GM18907 (cell line): ENCODE data around the gene LAMTOR2.
"Not testable (repeated sequence)": the region's sequence is repeated elsewhere in the genome, so short reads cannot be mapped to it uniquely, and the experiment has no call there.

Source experiments
- ATAC-seq: cut with Tn5 transposase; IDR thresholded peaks from one replicate; pipeline ENCODE4 v1.9.1; 2021; ENCODE audit warnings: mild to moderate bottlenecking, moderate library complexity; ENCODE audit not compliant: unreplicated experiment

The LAMTOR2 gene

DNA sequence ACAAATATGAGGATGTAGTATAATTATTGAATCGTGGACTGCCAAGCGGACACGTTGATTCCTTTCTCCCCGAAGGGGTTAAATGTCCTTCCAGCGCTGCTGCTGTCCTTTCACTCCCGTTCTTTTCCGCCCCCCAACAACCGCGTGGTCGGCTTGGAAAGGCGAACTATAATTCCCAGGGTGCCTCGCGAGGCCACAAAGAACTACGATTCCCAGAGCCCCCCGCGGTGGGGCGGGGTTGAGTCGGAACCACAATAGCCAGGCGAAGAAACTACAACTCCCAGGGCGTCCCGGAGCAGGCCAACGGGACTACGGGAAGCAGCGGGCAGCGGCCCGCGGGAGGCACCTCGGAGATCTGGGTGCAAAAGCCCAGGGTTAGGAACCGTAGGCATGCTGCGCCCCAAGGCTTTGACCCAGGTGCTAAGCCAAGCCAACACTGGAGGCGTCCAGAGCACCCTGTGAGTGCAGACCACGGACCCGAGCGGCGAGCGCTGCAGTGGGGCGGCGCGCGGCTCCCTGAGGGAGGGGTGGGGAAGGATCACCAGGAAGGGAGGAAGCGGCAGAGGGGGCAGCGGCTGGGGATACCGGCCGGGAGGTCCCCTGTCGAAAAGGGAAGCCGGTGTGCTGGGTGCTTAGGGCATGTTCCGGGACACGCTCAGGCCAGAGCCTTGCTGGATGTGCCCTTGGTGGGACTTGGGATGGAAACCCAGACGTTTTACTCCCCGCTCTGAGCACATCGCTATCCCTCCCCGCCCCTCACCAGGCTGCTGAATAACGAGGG, at the start of gene LAMTOR2:
LAMTOR2 (plus strand) TSS at position 283 of the 781 bp plus-strand sequence; CDS start at position 391, 108 bp downstream.
- peak; percentile 79 for ATAC-seq

- ATAC-seq: no peak
Observed at GRCh38 chr1:156004843-156005584, 49.6 kb upstream of the LAMTOR2 start.

DNA sequence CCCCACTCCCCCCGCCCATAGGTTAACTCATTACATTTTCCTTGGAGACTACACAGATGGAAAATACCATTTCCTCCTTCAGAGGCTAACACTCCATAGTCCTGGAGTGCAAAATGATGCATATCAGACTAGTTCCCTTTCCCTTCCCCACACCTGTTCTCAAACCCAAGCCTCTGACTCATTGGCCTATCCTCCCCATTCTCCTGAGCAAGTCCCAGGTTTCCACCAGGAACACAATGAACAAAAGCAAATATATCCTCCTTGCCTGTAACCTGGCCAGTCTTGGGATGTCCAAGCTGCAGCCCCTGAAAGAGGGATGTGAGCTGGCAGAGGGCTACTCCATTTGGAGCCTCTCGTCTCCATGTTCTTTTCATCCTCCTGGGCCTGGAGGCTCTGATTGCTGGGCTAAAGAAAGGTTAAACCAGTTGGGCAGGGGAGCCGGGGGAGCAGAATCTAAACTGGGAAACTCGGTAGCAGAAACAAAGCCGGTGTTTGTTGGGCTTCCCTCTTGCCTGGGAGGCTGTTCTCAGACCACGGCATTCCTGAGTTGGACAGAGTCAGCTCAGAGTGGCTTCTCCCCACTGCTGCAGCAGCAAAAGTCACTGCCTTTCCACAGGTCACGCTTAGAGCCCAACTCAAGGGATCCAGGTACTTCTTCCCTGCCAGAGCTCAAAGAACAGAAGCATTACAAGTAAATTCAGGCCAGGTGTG, 47.8 kb upstream of the LAMTOR2 start:
- ATAC-seq: no peak

- ATAC-seq: no peak
Observed at GRCh38 chr1:156009404-156009803, 45.2 kb upstream of the LAMTOR2 start.

- peak; percentile 78 for ATAC-seq
Observed at GRCh38 chr1:156012051-156012817, 42.3 kb upstream of the LAMTOR2 start.

GRCh38 chr1:156014829-156015228, 39.8 kb upstream of the LAMTOR2 start:
- no peak for ATAC-seq

- no peak for ATAC-seq
Observed at GRCh38 chr1:156019946-156020292, 34.7 kb upstream of the LAMTOR2 start.

DNA sequence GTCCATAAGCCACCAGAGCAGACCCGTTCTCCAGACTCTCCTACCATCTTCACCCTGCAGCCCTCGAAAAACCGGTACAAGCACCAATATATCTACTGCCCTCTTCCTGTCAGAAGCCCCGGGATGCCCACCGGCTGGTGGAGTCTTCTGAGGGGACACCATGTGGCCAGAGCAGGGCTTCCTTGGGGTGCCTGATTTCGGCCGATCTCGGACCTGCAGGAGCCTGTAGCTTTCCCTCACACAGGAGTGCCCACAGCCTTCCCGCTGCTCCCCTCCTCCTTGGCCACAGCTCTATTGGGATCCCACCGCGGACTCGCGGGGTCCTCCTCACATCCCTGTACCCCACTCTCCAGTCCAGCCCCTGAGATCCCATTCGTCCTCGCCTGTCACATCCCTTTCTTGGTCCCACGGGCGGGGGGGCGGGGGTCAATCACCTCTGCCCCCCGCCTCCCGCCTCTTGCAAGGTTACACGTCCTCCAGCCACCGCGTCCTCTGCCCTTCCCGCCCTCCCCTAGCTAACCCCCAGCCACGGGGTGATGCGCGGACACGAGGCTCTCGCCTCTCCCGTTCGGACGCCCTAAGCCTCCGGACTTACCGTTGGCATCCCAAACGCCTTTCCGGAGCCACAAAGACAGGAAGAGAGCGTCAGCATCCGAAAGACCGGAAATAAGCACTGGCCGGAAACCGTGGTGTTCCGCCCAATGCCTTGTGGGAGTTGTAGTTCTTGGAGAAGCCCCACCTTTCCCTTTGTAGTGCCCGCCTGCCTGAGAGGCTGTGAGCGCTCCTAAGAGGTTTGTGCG, 34.1 kb upstream of the LAMTOR2 start, which contains the start of gene SSR2:
SSR2 (minus strand) TSS at position 659 of the 800 bp plus-strand sequence. CDS start 784 bp downstream, outside the sequence.
- peak; percentile 95 for ATAC-seq

- ATAC-seq: no peak
Observed at GRCh38 chr1:156021093-156021428, 33.5 kb upstream of the LAMTOR2 start.

DNA sequence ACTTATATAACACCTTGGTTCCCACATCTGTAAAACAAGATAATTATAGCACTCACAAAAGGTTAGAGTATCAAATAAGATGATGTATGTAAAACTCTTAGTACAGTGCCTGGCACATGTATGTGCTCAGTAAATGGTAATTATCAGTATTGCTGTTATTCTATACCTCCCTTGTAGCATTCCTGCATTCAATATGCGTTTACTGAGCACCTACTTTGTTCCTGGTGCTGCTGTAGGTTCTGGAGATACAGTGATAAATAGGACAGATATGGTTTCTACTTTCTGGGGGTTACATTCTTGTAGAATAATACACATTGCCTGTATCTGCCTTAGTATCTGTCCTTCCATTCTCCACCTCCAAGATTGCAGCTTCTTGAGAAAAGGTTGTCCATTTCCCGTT, 32.6 kb upstream of the LAMTOR2 start:
- ATAC-seq: no peak

GRCh38 chr1:156024801-156025200, 29.8 kb upstream of the LAMTOR2 start:
- ATAC-seq: no peak

DNA sequence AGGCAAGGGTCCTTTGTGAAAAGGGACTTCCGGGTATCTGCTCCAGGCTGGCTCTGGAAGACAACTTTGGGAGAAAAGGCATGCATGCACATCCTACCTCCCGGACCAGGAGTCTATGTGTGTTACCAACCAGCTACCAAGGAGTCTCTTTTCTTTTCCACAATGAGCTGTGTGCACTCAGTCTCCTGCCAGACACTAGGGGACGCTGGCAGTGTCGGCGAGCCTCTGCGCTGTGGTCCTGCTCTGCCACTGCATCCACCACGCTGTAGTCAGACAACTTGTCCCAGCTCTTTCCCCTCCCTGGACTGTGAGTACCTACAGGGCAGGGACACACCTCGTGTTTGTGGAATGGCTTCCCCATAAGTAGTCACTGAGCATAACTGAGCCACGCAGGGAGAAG, 28.7 kb upstream of the LAMTOR2 start:
- no peak for ATAC-seq

- ATAC-seq: no peak
Observed at GRCh38 chr1:156026588-156026987, 28.0 kb upstream of the LAMTOR2 start.

GRCh38 chr1:156033011-156033410, 21.6 kb upstream of the LAMTOR2 start:
- no peak for ATAC-seq

DNA sequence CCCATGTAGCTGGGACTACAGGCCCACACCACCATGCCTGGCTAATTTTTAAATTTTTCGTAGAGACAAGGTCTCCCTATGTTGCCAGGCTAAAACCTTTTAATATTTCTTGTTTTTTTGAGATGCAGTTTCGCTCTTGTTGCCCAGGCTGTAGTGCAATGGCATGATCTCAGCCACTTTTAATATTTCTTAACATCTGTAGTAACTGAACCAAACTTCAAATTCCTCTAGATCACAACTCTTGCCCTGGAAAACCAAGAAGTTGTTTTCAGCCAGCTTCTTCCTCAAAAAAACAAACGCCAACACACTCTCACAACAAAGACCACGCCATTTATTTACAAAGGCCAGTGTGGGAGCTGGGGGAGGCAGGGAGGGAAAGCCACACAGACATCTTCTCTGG, 19.6 kb upstream of the LAMTOR2 start:
- ATAC-seq: not testable (repeated sequence)

DNA sequence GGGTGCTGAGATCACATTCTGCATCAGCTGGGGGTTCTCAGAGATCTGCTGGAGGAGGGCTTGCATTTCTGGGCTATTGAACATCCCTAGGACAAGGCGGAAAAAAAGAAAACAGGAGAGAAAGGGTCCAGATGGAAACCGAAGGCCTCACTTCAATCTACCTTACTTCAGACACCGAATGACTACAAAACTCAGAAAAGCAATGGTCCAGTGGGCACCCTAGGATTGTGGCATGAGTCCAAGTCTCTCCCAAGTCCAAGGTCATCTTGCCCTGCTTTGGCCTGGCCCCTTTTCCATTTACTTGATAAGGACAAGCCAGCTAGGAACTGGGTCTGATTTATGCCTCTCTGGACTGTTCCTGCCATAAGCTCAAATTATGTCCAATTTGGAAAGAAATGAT, 11.8 kb upstream of the LAMTOR2 start:
- no peak for ATAC-seq

DNA sequence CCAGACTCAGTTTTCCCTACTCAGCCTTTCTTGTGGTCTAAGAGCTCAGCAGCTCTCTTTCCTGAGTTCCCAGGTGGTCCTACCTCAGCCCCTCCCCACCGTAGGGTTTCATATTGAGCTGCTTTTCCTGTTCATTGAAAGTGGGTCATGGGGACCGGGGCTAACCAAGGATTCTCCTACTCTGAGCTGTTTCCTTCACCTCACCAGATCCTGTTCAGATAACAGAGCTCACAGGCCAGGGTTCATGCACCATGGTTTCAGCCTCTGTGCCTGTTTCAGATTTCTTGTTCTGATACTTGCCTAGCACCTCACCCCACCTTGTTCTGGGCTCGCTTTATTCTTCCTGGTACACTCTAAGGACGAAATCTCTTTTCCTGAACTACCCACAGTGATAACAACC, 9.5 kb upstream of the LAMTOR2 start:
- no peak for ATAC-seq

DNA sequence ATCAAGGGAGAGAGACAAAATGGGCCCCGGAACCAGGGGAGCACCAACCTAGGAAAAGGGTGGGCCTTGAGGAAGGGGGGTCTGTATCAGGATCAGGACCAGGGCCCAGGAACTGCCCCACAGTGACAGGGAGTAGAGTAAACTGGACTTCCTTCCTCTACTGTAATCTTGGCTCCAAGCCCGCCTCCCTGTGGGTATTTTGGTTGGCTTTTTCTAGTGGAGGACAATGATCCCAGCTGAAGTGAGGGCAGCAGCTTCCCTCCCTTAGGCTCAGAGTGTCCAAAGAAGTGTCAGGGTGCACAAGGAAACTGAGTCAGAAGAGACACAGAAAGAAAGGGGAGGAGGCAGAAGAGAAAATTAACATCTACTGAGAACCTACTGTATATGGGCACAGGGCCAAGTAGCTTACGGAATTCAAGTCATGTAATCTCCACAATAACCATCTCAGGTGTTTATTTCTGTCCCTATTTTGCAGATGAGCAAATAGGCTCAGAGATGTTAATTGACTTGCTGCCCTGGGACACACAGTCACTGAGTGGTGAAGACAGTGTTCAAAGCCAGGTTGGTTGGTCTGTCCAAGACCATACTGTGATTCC, 5.8 kb upstream of the LAMTOR2 start:
- ATAC-seq: no peak

- no peak for ATAC-seq
Observed at GRCh38 chr1:156050376-156050775, 4.2 kb upstream of the LAMTOR2 start.
